Trophoblast cell (in vitro differentiated cells and primary cell): Measurements from ENCODE around the gene FAM117A.

Experiments used
- DNase-seq, 2 donors: peaks; one replicate each; pipeline ENCODE4 v3.0.0-alpha.2; 2016
- H2AFZ ChIP-seq: 2 replicates; pipeline ENCODE4 v1.6.1; 2013; ENCODE audit warnings: low read length, moderate library complexity, mild to moderate bottlenecking; ENCODE audit not compliant: insufficient read depth, poor library complexity
- H2AK5ac ChIP-seq: 2 replicates; pipeline ENCODE4 v1.6.1; 2013; ENCODE audit warnings: mild to moderate bottlenecking, low read length
- H2BK120ac ChIP-seq: 2 replicates; pipeline ENCODE4 v1.6.1; 2013; ENCODE audit warnings: low read length, mild to moderate bottlenecking, moderate library complexity; ENCODE audit not compliant: insufficient read depth, poor library complexity
- H2BK12ac ChIP-seq: 2 replicates; pipeline ENCODE4 v1.6.1; 2013; ENCODE audit warnings: mild to moderate bottlenecking, low read length, moderate library complexity
- H2BK5ac ChIP-seq: 2 replicates; pipeline ENCODE4 v1.6.1; 2013; ENCODE audit warnings: low read length, low read depth, moderate library complexity, mild to moderate bottlenecking; ENCODE audit not compliant: poor library complexity
- H3K14ac ChIP-seq: 2 replicates; pipeline ENCODE4 v1.6.1; 2013; ENCODE audit warnings: mild to moderate bottlenecking, low read length
- H3K18ac ChIP-seq: 2 replicates; pipeline ENCODE4 v1.6.1; 2013; ENCODE audit warnings: mild to moderate bottlenecking, low read length
- H3K23ac ChIP-seq: 2 replicates; pipeline ENCODE4 v1.6.1; 2013; ENCODE audit warnings: low read length
- H3K27ac ChIP-seq: 2 replicates; pipeline ENCODE4 v1.5.1; 2013; ENCODE audit warnings: low read depth, mild to moderate bottlenecking, inconsistent platforms, low read length, moderate library complexity
- H3K27me3 ChIP-seq: 2 replicates; pipeline ENCODE4 v1.6.1; 2013; ENCODE audit warnings: inconsistent platforms, mild to moderate bottlenecking, low read length, moderate library complexity; ENCODE audit not compliant: insufficient read depth
- H3K36me3 ChIP-seq, 2 experiments: 1 replicate in 1 of 2; 2 replicates in 1 of 2; pipeline ENCODE4 v1.6.1; 2013; ENCODE audit warnings: low read length in 2 of 2, mild to moderate bottlenecking in 2 of 2, moderate library complexity in 1 of 2; ENCODE audit not compliant: insufficient read depth in 2 of 2, control insufficient read depth in 1 of 2
- H3K4ac ChIP-seq: 2 replicates; pipeline ENCODE4 v1.6.1; 2013; ENCODE audit warnings: low read depth, mild to moderate bottlenecking, low read length, moderate library complexity
- H3K4me1 ChIP-seq, 2 experiments: 1 replicate in 1 of 2; 2 replicates in 1 of 2; pipeline ENCODE4 v1.6.1; 2013; ENCODE audit warnings: low read length in 2 of 2, mild to moderate bottlenecking in 2 of 2, moderate library complexity in 1 of 2; ENCODE audit not compliant: insufficient read depth in 2 of 2, control insufficient read depth in 1 of 2
- H3K4me2 ChIP-seq: 2 replicates; pipeline ENCODE4 v1.6.1; 2013; ENCODE audit warnings: inconsistent platforms, mild to moderate bottlenecking, low read length, moderate library complexity
- H3K4me3 ChIP-seq: 2 replicates; pipeline ENCODE4 v1.5.1; 2013; ENCODE audit warnings: mild to moderate bottlenecking, low read depth, low read length, inconsistent platforms
- H3K79me1 ChIP-seq: one replicate; pipeline ENCODE4 v1.6.1; 2013; ENCODE audit warnings: low read length
- H3K79me2 ChIP-seq: 2 replicates; pipeline ENCODE4 v1.6.1; 2013; ENCODE audit warnings: low read length, mild to moderate bottlenecking; ENCODE audit not compliant: control insufficient read depth, insufficient read depth, poor library complexity
- H3K9ac ChIP-seq: 2 replicates; pipeline ENCODE4 v1.6.1; 2013; ENCODE audit warnings: mild to moderate bottlenecking, low read length
- H3K9me3 ChIP-seq: 2 replicates; pipeline ENCODE4 v1.6.1; 2013; ENCODE audit warnings: low read depth, mild to moderate bottlenecking, control low read depth, inconsistent platforms, low read length; ENCODE audit not compliant: insufficient read depth
- H4K12ac ChIP-seq: 2 replicates; pipeline ENCODE4 v1.6.1; 2013; ENCODE audit warnings: low read depth, mild to moderate bottlenecking, low read length, moderate library complexity
- H4K8ac ChIP-seq: 2 replicates; pipeline ENCODE4 v1.6.1; 2013; ENCODE audit warnings: low read depth, mild to moderate bottlenecking, low read length, moderate library complexity
- H4K91ac ChIP-seq: one replicate; pipeline ENCODE4 v1.6.1; 2013; ENCODE audit warnings: low read depth, mild to moderate bottlenecking, low read length, moderate library complexity
- WGBS: extraction: QIAGEN DNeasy Blood & Tissue Kit; methylation state at CpG from one replicate; pipeline ENCODE4 v1.1.7; 2013; ENCODE audit warnings: missing lambda C conversion rate; ENCODE audit not compliant: insufficient read length, insufficient coverage; ENCODE audit errors: extremely low coverage; 5-methylcytosine and 5-hydroxymethylcytosine counted together

FAM117A gene

GRCh38 chr17:49681106-49681979, 82.6 kb downstream of the FAM117A start:
- no peak overlapping the region for H3K4me2 ChIP-seq
- H3K79me2 ChIP-seq = no peaks in the 10 kb centered on the region
- no peak overlapping the region for H4K8ac ChIP-seq
- no peak overlapping the region for H2AK5ac ChIP-seq
- no peaks in the 10 kb centered on the region for H3K9me3 ChIP-seq
- H3K4ac ChIP-seq = no peak overlapping the region
- H2BK12ac ChIP-seq = no peak overlapping the region
- no peaks in the 10 kb centered on the region for H3K4me1 ChIP-seq
- no CpG with 5 or more reads among the region's 9 CpGs for WGBS
- H3K79me1 ChIP-seq = peaks cover 6% of the 10 kb centered on the region
- no peak overlapping the region for H3K18ac ChIP-seq
- H2BK120ac ChIP-seq = no peak overlapping the region
- H2BK5ac ChIP-seq = no peak overlapping the region
- no peaks in the 10 kb centered on the region for H3K27me3 ChIP-seq
- H4K91ac ChIP-seq = no peak overlapping the region
- no peaks in the 10 kb centered on the region for H3K36me3 ChIP-seq
- DNase-seq = no peak
- no peak overlapping the region for H3K9ac ChIP-seq
- no peak overlapping the region for H3K23ac ChIP-seq
- H2AFZ ChIP-seq = no peak overlapping the region
- H3K14ac ChIP-seq = no peak overlapping the region
- no peak overlapping the region for H3K27ac ChIP-seq
- no peak overlapping the region for H4K12ac ChIP-seq
- H3K4me3 ChIP-seq = no peak overlapping the region

- no peaks in the 10 kb centered on the region for H3K9me3 ChIP-seq
- no peaks in the 10 kb centered on the region for H3K4me1 ChIP-seq
- H4K91ac ChIP-seq = no peak overlapping the region
- H3K18ac ChIP-seq = no peak overlapping the region
- no peak overlapping the region for H2BK12ac ChIP-seq
- H3K23ac ChIP-seq = no peak overlapping the region
- H3K79me2 ChIP-seq = no peaks in the 10 kb centered on the region
- no peak overlapping the region for H3K9ac ChIP-seq
- H3K4me2 ChIP-seq = no peak overlapping the region
- peaks cover 6% of the 10 kb centered on the region for H3K79me1 ChIP-seq
- no peak overlapping the region for H2BK120ac ChIP-seq
- no peak overlapping the region for H2BK5ac ChIP-seq
- H3K14ac ChIP-seq = no peak overlapping the region
- no peak overlapping the region for H2AFZ ChIP-seq
- no peaks in the 10 kb centered on the region for H3K36me3 ChIP-seq
- H3K4ac ChIP-seq = no peak overlapping the region
- H4K12ac ChIP-seq = no peak overlapping the region
- H3K27me3 ChIP-seq = no peaks in the 10 kb centered on the region
- no peak for DNase-seq
- no peak overlapping the region for H4K8ac ChIP-seq
- no peak overlapping the region for H3K27ac ChIP-seq
- H3K4me3 ChIP-seq = no peak overlapping the region
- WGBS = no CpG with 5 or more reads among the region's 6 CpGs
- H2AK5ac ChIP-seq = no peak overlapping the region
Measured at GRCh38 chr17:49680314-49680713, 83.6 kb downstream of the FAM117A start.

GRCh38 chr17:49677933-49678847, 85.7 kb downstream of the FAM117A start, which contains the start of gene SPOP:
Gene SPOP (minus strand): TSS chr17:49678097. CDS start chr17:49622810, 55,287 bp downstream.
- Histone ChIP-seq H3K79me2 (no peaks in the 10 kb centered on the region), H2AK5ac (no peak within 1 kb of the TSS), H2BK120ac (no peak within 1 kb of the TSS), H3K14ac (peak within 1 kb of the TSS; percentile 67), H3K27me3 (no peaks in the 10 kb centered on the region), H2BK5ac (peak within 1 kb of the TSS; percentile 73), H4K8ac (peak within 1 kb of the TSS; percentile 80), H3K79me1 (peaks cover 6% of the 10 kb centered on the region), H2AFZ (peak within 1 kb of the TSS; percentile 78), H3K9me3 (no peaks in the 10 kb centered on the region), H3K4me3 (peak within 1 kb of the TSS; percentile 85), H3K4me1 (no peaks in the 10 kb centered on the region), H3K23ac (no peak within 1 kb of the TSS), H3K27ac (peak within 1 kb of the TSS; percentile 80), H3K4ac (peak within 1 kb of the TSS; percentile 44), H2BK12ac (no peak within 1 kb of the TSS), H4K91ac (peak within 1 kb of the TSS; percentile 87), H3K4me2 (peak within 1 kb of the TSS; percentile 65), H4K12ac (peak within 1 kb of the TSS; percentile 49), H3K18ac (no peak within 1 kb of the TSS), H3K36me3 (no peaks in the 10 kb centered on the region), H3K9ac (peak within 1 kb of the TSS; percentile 85)
- peak; percentile 99 for DNase-seq
- no CpG with 5 or more reads among the region's 53 CpGs for WGBS

- H3K79me2 ChIP-seq = no peaks in the 10 kb centered on the region
- peak overlapping the region; percentile 67 for H3K14ac ChIP-seq
- no peaks in the 10 kb centered on the region for H3K36me3 ChIP-seq
- peak overlapping the region; percentile 49 for H4K12ac ChIP-seq
- peak overlapping the region; percentile 80 for H4K8ac ChIP-seq
- peak overlapping the region; percentile 44 for H3K4ac ChIP-seq
- H3K4me1 ChIP-seq = no peaks in the 10 kb centered on the region
- H2AFZ ChIP-seq = peak overlapping the region; percentile 78
- H3K18ac ChIP-seq = no peak overlapping the region
- H3K23ac ChIP-seq = no peak overlapping the region
- no peak overlapping the region for H2AK5ac ChIP-seq
- H3K27me3 ChIP-seq = no peaks in the 10 kb centered on the region
- H3K79me1 ChIP-seq = peaks cover 6% of the 10 kb centered on the region
- peak overlapping the region; percentile 85 for H3K4me3 ChIP-seq
- H2BK120ac ChIP-seq = no peak overlapping the region
- H2BK5ac ChIP-seq = peak overlapping the region; percentile 73
- DNase-seq = peak; percentile 98 to 99
- peak overlapping the region; percentile 85 for H3K9ac ChIP-seq
- H3K27ac ChIP-seq = peak overlapping the region; percentile 80
- no peak overlapping the region for H2BK12ac ChIP-seq
- H3K9me3 ChIP-seq = no peaks in the 10 kb centered on the region
- H3K4me2 ChIP-seq = peak overlapping the region; percentile 65
- H4K91ac ChIP-seq = peak overlapping the region; percentile 87
- no CpG with 5 or more reads among the region's 34 CpGs for WGBS
Measured at GRCh38 chr17:49677134-49677932, 86.6 kb downstream of the FAM117A start.
